Esophagus (tissue), 2 donors: ENCODE data around the gene PYGB. TPM values are rescaled to one million over a fixed set of nuclear protein-coding genes. Genes with fewer than 3 reads are reported as not detected.

Source experiments
- H3K27ac ChIP-seq, 2 donors: one replicate each; pipeline ENCODE4 v1.5.1; 2013; ENCODE audit warnings: low read depth in 2 of 2, mild to moderate bottlenecking in 2 of 2, inconsistent platforms in 1 of 2, low read length in 1 of 2, moderate library complexity in 1 of 2
- H3K27me3 ChIP-seq, 2 donors: one replicate each; pipeline ENCODE4 v1.6.1; 2013; ENCODE audit warnings: low read length in 2 of 2, control low read depth in 1 of 2, mild to moderate bottlenecking in 1 of 2; ENCODE audit not compliant: insufficient read depth in 2 of 2, control insufficient read depth in 1 of 2
- H3K36me3 ChIP-seq, 2 donors: one replicate each; pipeline ENCODE4 v1.6.1; 2013; ENCODE audit warnings: low read length in 1 of 2; ENCODE audit not compliant: control insufficient read depth in 2 of 2, insufficient read depth in 2 of 2
- H3K4me1 ChIP-seq, 2 donors: one replicate each; pipeline ENCODE4 v1.6.1; 2013; ENCODE audit warnings: low read length in 1 of 2; ENCODE audit not compliant: control insufficient read depth in 2 of 2, insufficient read depth in 2 of 2
- H3K4me3 ChIP-seq, 2 donors: one replicate each; pipeline ENCODE4 v1.5.1; 2013; ENCODE audit warnings: low read length in 2 of 2, mild to moderate bottlenecking in 2 of 2, low read depth in 1 of 2, moderate library complexity in 1 of 2
- H3K9me3 ChIP-seq, 2 donors: one replicate each; pipeline ENCODE4 v1.6.1; 2013; ENCODE audit warnings: mild to moderate bottlenecking in 2 of 2, low read depth in 1 of 2, low read length in 1 of 2, moderate library complexity in 1 of 2; ENCODE audit not compliant: control insufficient read depth in 2 of 2, insufficient read depth in 1 of 2
- WGBS, 2 donors: extraction: QIAGEN DNeasy Blood & Tissue Kit; methylation state at CpG; one replicate each; pipeline ENCODE4 v1.1.7; 2013; 5-methylcytosine and 5-hydroxymethylcytosine counted together
- polyA plus RNA-seq, 2 donors: library from polyadenylated mRNA; stranded (reverse); fragments of 200-250 nt; gene quantifications; one replicate each; pipeline ENCODE4 v1.2.3, GENCODE V29; 2013
- donor health status: healthy with polysubstance abuse.
- donor health status: Bipolar disorder and iron deficiency.

The PYGB gene
- polyA plus RNA-seq, 2 donors, result 38.0 to 59.7 TPM

GRCh38 chr20:25317351-25318075 is 69.6 kb downstream of the PYGB start:
- H3K27ac ChIP-seq, result no peak overlapping the region

GRCh38 chr20:25318471-25319240 is 70.8 kb downstream of the PYGB start:
- Histone ChIP-seq H3K36me3 (peaks cover 8 to 24% of the 10 kb centered on the region in 2 donors), H3K4me3 (no peak overlapping the region), H3K4me1 (peaks cover 0 to 5% of the 10 kb centered on the region in 2 donors), H3K27me3 (no peaks in the 10 kb centered on the region), H3K27ac (no peak overlapping the region), H3K9me3 (no peaks in the 10 kb centered on the region)
- 88 to 90% methylated on average over 16 of the region's 16 CpGs for WGBS, 2 donors

More at GRCh38 chr20:25317351-25318075, 69.6 kb downstream of the PYGB start:
- Histone ChIP-seq H3K9me3 (no peaks in the 10 kb centered on the region), H3K4me1 (peaks cover 0 to 5% of the 10 kb centered on the region in 2 donors), H3K4me3 (no peak overlapping the region), H3K27me3 (no peaks in the 10 kb centered on the region), H3K36me3 (peaks cover 8 to 21% of the 10 kb centered on the region in 2 donors)
- WGBS, 2 donors, result 87 to 88% methylated on average over 17 of the region's 17 CpGs

- Histone ChIP-seq H3K27me3 (no peaks in the 10 kb centered on the region), H3K4me3 (no peak overlapping the region), H3K36me3 (peaks cover 8 to 26% of the 10 kb centered on the region in 2 donors), H3K27ac (no peak overlapping the region), H3K9me3 (no peaks in the 10 kb centered on the region), H3K4me1 (peaks cover 2 to 5% of the 10 kb centered on the region in 2 donors)
- 83 to 90% methylated on average over 11 of the region's 11 CpGs for WGBS, 2 donors
These were observed 71.6 kb downstream of the PYGB start for GRCh38 chr20:25319241-25320034.

GRCh38 chr20:25320035-25320800 is 72.3 kb downstream of the PYGB start:
- peaks cover 8 to 24% of the 10 kb centered on the region in 2 donors for H3K36me3 ChIP-seq
- H3K9me3 ChIP-seq, result no peaks in the 10 kb centered on the region
- no peaks in the 10 kb centered on the region for H3K27me3 ChIP-seq
- WGBS, 2 donors, result 85 to 88% methylated on average over 13 of the region's 13 CpGs
- H3K4me1 ChIP-seq, result peaks cover 2 to 5% of the 10 kb centered on the region in 2 donors
- H3K4me3 ChIP-seq, result peak overlapping the region in 1 of 2 donors; percentile 15
- H3K27ac ChIP-seq, result no peak overlapping the region

GRCh38 chr20:25321262-25321831 is 73.5 kb downstream of the PYGB start:
- H3K36me3 ChIP-seq, result peaks cover 8 to 24% of the 10 kb centered on the region in 2 donors

GRCh38 chr20:25321991-25322390 is 74.1 kb downstream of the PYGB start:
- H3K4me3 ChIP-seq, result no peak overlapping the region
- 80 to 84% methylated on average over 4 of the region's 4 CpGs for WGBS, 2 donors
- H3K36me3 ChIP-seq, result peaks cover 8 to 21% of the 10 kb centered on the region in 2 donors
- no peaks in the 10 kb centered on the region for H3K9me3 ChIP-seq
- H3K4me1 ChIP-seq, result peaks cover 2% of the 10 kb centered on the region in 2 donors
- H3K27me3 ChIP-seq, result no peaks in the 10 kb centered on the region
- no peak overlapping the region for H3K27ac ChIP-seq

More at GRCh38 chr20:25321262-25321831, 73.5 kb downstream of the PYGB start:
- Histone ChIP-seq H3K27ac (no peak overlapping the region), H3K27me3 (no peaks in the 10 kb centered on the region), H3K9me3 (no peaks in the 10 kb centered on the region), H3K4me1 (peaks cover 2 to 5% of the 10 kb centered on the region in 2 donors), H3K4me3 (no peak overlapping the region)
- 96% methylated on average over 5 of the region's 5 CpGs for WGBS, 2 donors

- peaks cover 8 to 21% of the 10 kb centered on the region in 2 donors for H3K36me3 ChIP-seq
- H3K27ac ChIP-seq, result no peak overlapping the region
- H3K27me3 ChIP-seq, result no peaks in the 10 kb centered on the region
- no peak overlapping the region for H3K4me3 ChIP-seq
- peaks cover 2% of the 10 kb centered on the region in 2 donors for H3K4me1 ChIP-seq
- H3K9me3 ChIP-seq, result no peaks in the 10 kb centered on the region
- 91 to 94% methylated on average over 12 of the region's 12 CpGs for WGBS, 2 donors
These were observed 75.8 kb downstream of the PYGB start for GRCh38 chr20:25323496-25324246.

- peaks cover 2 to 6% of the 10 kb centered on the region in 2 donors for H3K4me1 ChIP-seq
- no peaks in the 10 kb centered on the region for H3K27me3 ChIP-seq
- WGBS, 2 donors, result 75 to 81% methylated on average over 5 of the region's 5 CpGs
- H3K27ac ChIP-seq, result no peak overlapping the region
- H3K9me3 ChIP-seq, result no peaks in the 10 kb centered on the region
- no peak overlapping the region for H3K4me3 ChIP-seq
- peaks cover 8 to 24% of the 10 kb centered on the region in 2 donors for H3K36me3 ChIP-seq
These were observed 76.5 kb downstream of the PYGB start for GRCh38 chr20:25324412-25324811.
